H9 (cell line): ENCODE measurements around the gene ABCA1. TPM values are rescaled to one million over a fixed set of nuclear protein-coding genes. Genes with fewer than 3 reads are reported as not detected.

Source experiments
- DNase-seq: peaks from one replicate; pipeline ENCODE4 v3.0.0-alpha.2; 2017
- H2AFZ ChIP-seq: one replicate; pipeline ENCODE4 v1.6.1; 2013; ENCODE audit warnings: mild to moderate bottlenecking, low read length, control low read depth, moderate library complexity
- H2AK5ac ChIP-seq: 2 replicates; pipeline ENCODE4 v1.6.1; 2013; ENCODE audit warnings: low read length, control low read depth, mixed read lengths; ENCODE audit not compliant: insufficient read length
- H2BK120ac ChIP-seq: one replicate; pipeline ENCODE4 v1.6.1; 2013; ENCODE audit warnings: low read depth, mild to moderate bottlenecking, low read length, control low read depth, inconsistent platforms; ENCODE audit not compliant: poor library complexity, severe bottlenecking
- H2BK12ac ChIP-seq: 2 replicates; pipeline ENCODE4 v1.6.1; 2013; ENCODE audit warnings: low read length, control low read depth, mixed read lengths, low read depth; ENCODE audit not compliant: insufficient read length
- H2BK15ac ChIP-seq: 2 replicates; pipeline ENCODE4 v1.6.1; 2013; ENCODE audit warnings: low read depth, low read length, control low read depth
- H2BK20ac ChIP-seq: one replicate; pipeline ENCODE4 v1.6.1; 2013; ENCODE audit warnings: low read depth, mild to moderate bottlenecking, low read length, control low read depth, inconsistent platforms; ENCODE audit not compliant: poor library complexity, severe bottlenecking
- H2BK5ac ChIP-seq: 2 replicates; pipeline ENCODE4 v1.6.1; 2013; ENCODE audit warnings: low read length, control low read depth, mixed read lengths; ENCODE audit not compliant: insufficient read length
- H3K14ac ChIP-seq: 2 replicates; pipeline ENCODE4 v1.6.1; 2013; ENCODE audit warnings: low read length, control low read depth; ENCODE audit not compliant: insufficient read depth
- H3K18ac ChIP-seq: 2 replicates; pipeline ENCODE4 v1.6.1; 2013; ENCODE audit warnings: low read depth, mild to moderate bottlenecking, mixed read lengths, low read length, control low read depth; ENCODE audit not compliant: insufficient read length
- H3K23ac ChIP-seq: 2 replicates; pipeline ENCODE4 v1.6.1; 2013; ENCODE audit warnings: low read length, control low read depth, mixed read lengths, low read depth; ENCODE audit not compliant: insufficient read length
- H3K23me2 ChIP-seq: 2 replicates; pipeline ENCODE4 v1.6.1; 2013; ENCODE audit warnings: low read depth, mild to moderate bottlenecking, mixed read lengths, low read length, control low read depth; ENCODE audit not compliant: insufficient read length, poor library complexity, severe bottlenecking
- H3K27ac ChIP-seq: 2 replicates; pipeline ENCODE4 v1.5.1; 2013; ENCODE audit warnings: low read length, control low read depth, mixed read lengths, low read depth; ENCODE audit not compliant: insufficient read length
- H3K27me3 ChIP-seq: 2 replicates; pipeline ENCODE4 v1.6.1; 2013; ENCODE audit warnings: low read length, control low read depth, inconsistent platforms; ENCODE audit not compliant: insufficient read depth
- H3K4ac ChIP-seq: 2 replicates; pipeline ENCODE4 v1.6.1; 2013; ENCODE audit warnings: low read depth, mild to moderate bottlenecking, control low read depth, inconsistent platforms, low read length, moderate library complexity
- H3K4me1 ChIP-seq: 2 replicates; pipeline ENCODE4 v1.6.1; 2013; ENCODE audit warnings: low read length, control low read depth, inconsistent platforms; ENCODE audit not compliant: insufficient read depth
- H3K4me2 ChIP-seq: 2 replicates; pipeline ENCODE4 v1.6.1; 2013; ENCODE audit warnings: low read length, control low read depth, mixed read lengths; ENCODE audit not compliant: insufficient read length, insufficient read depth
- H3K56ac ChIP-seq: 2 replicates; pipeline ENCODE4 v1.6.1; 2013; ENCODE audit warnings: low read depth, mild to moderate bottlenecking, mixed read lengths, low read length, control low read depth; ENCODE audit not compliant: insufficient read length
- H3K79me1 ChIP-seq: 2 replicates; pipeline ENCODE4 v1.6.1; 2013; ENCODE audit warnings: low read depth, mild to moderate bottlenecking, moderate library complexity, low read length, control low read depth, inconsistent platforms; ENCODE audit not compliant: insufficient read depth, poor library complexity, severe bottlenecking
- H3K79me2 ChIP-seq: 2 replicates; pipeline ENCODE4 v1.6.1; 2013; ENCODE audit warnings: low read length, control low read depth, inconsistent platforms; ENCODE audit not compliant: insufficient read depth
- H3K9ac ChIP-seq: 2 replicates; pipeline ENCODE4 v1.6.1; 2013; ENCODE audit warnings: low read length, control low read depth, mixed read lengths; ENCODE audit not compliant: insufficient read length; ENCODE audit errors: extremely low read depth
- H3K9me3 ChIP-seq: one replicate; pipeline ENCODE4 v1.6.1; 2013; ENCODE audit warnings: low read depth, low read length, inconsistent platforms; ENCODE audit not compliant: control insufficient read depth
- H3T11ph ChIP-seq: one replicate; pipeline ENCODE4 v1.6.1; 2013; ENCODE audit warnings: mild to moderate bottlenecking, low read length, control low read depth, inconsistent platforms
- H4K20me1 ChIP-seq: one replicate; pipeline ENCODE4 v1.6.1; 2013; ENCODE audit not compliant: control insufficient read depth, insufficient read length, insufficient read depth
- H4K5ac ChIP-seq: 2 replicates; pipeline ENCODE4 v1.6.1; 2013; ENCODE audit warnings: low read depth, mild to moderate bottlenecking, mixed read lengths, low read length, control low read depth; ENCODE audit not compliant: insufficient read length
- H4K8ac ChIP-seq: replicated peaks from 2 replicates; pipeline ENCODE4 v1.6.1; 2013; ENCODE audit warnings: low read length, control low read depth, mixed read lengths, low read depth; ENCODE audit not compliant: insufficient read length
- H4K91ac ChIP-seq: 2 replicates; pipeline ENCODE4 v1.6.1; 2013; ENCODE audit warnings: low read depth, mild to moderate bottlenecking, moderate library complexity, mixed read lengths, low read length, control low read depth; ENCODE audit not compliant: insufficient read length
- H3K27ac Mint-ChIP-seq, 3 experiments: 2 replicates in 2 of 3; 3 replicates in 1 of 3; pipeline ENCODE4 v1.8.0; 2020 to 2021; ENCODE audit warnings: mixed read lengths in 3 of 3, mild to moderate bottlenecking in 1 of 3, moderate library complexity in 1 of 3
- H3K27me3 Mint-ChIP-seq: 2 replicates; pipeline ENCODE4 v1.8.0; 2021; ENCODE audit warnings: low read depth, mild to moderate bottlenecking, moderate library complexity, mixed read lengths
- H3K36me3 Mint-ChIP-seq, 3 experiments: 2 replicates in 2 of 3; 3 replicates in 1 of 3; pipeline ENCODE4 v1.8.0; 2020 to 2021; ENCODE audit warnings: low read depth in 3 of 3, mixed read lengths in 3 of 3; ENCODE audit not compliant: insufficient read depth in 1 of 3
- H3K4me1 Mint-ChIP-seq, 2 experiments: 2 replicates each; pipeline ENCODE4 v1.8.0; 2020; ENCODE audit warnings: mixed read lengths in 2 of 2
- H3K4me3 Mint-ChIP-seq, 2 experiments: 2 replicates in 1 of 2; 3 replicates in 1 of 2; pipeline ENCODE4 v1.8.0; 2020 to 2021; ENCODE audit warnings: mild to moderate bottlenecking in 2 of 2, mixed read lengths in 2 of 2, moderate library complexity in 1 of 2
- H3K9me3 Mint-ChIP-seq, 2 experiments: 2 replicates in 1 of 2; 3 replicates in 1 of 2; pipeline ENCODE4 v1.8.0; 2020; ENCODE audit warnings: mild to moderate bottlenecking in 2 of 2, mixed read lengths in 2 of 2, moderate library complexity in 1 of 2
- CTCF ChIP-seq: fragments of 200-600 bp; sonication (generic); conservative IDR thresholded peaks from 3 replicates; pipeline ENCODE4 v1.8.0; 2021; ENCODE audit warnings: antibody characterized with exemption, mild to moderate bottlenecking
- WGBS: extraction: QIAGEN DNeasy Blood & Tissue Kit; methylation state at CpG from one replicate; pipeline ENCODE4 v1.1.7; 2013; ENCODE audit warnings: missing lambda C conversion rate, low lambda C conversion rate, mixed read lengths; ENCODE audit not compliant: insufficient read length; ENCODE audit errors: extremely low coverage; 5-methylcytosine and 5-hydroxymethylcytosine counted together
- total RNA-seq: library from RNA; stranded (reverse); gene quantifications from 2 replicates; pipeline ENCODE4 v1.2.1, GENCODE V29; 2021

The ABCA1 gene
- total RNA-seq, 1 experiment from 2014 or later: 16.6 TPM

GRCh38 chr9:104941597-104941996, 13.6 kb upstream of the ABCA1 start:
- no peak overlapping the region for H2BK5ac ChIP-seq
- Mint-ChIP-seq H3K27ac (peak overlapping the region in 1 of 3 experiments; percentile 47; a peak in 2 of 7 replicates), H3K9me3 (no peaks in the 10 kb centered on the region), H3K4me1 (peaks cover 6 to 17% of the 10 kb centered on the region in 2 experiments), H3K4me3 (no peak overlapping the region), H3K36me3 (no peaks in the 10 kb centered on the region), H3K27me3 (no peaks in the 10 kb centered on the region)
- H4K8ac ChIP-seq: no peak overlapping the region
- no peak overlapping the region for H3K4me2 ChIP-seq
- no peak overlapping the region for H4K5ac ChIP-seq
- no peaks in the 10 kb centered on the region for H3K9me3 ChIP-seq
- no peak overlapping the region for H3K14ac ChIP-seq
- no CpG with 5 or more reads among the region's 1 CpG for WGBS
- H2AFZ ChIP-seq: no peak overlapping the region
- H3K4ac ChIP-seq: no peak overlapping the region
- no peaks in the 10 kb centered on the region for H3K79me2 ChIP-seq
- no peak overlapping the region for H3K27ac ChIP-seq
- no peak overlapping the region for H2BK120ac ChIP-seq
- no peak overlapping the region for H2BK12ac ChIP-seq
- no peak for TF ChIP-seq CTCF
- no peak overlapping the region for H2AK5ac ChIP-seq
- H4K20me1 ChIP-seq: no peaks in the 10 kb centered on the region
- no peak overlapping the region for H2BK15ac ChIP-seq
- no peak overlapping the region for H3T11ph ChIP-seq
- H4K91ac ChIP-seq: no peak overlapping the region
- no peak overlapping the region for H3K23ac ChIP-seq
- no peaks in the 10 kb centered on the region for H3K4me1 ChIP-seq
- no peak for DNase-seq
- H3K23me2 ChIP-seq: no peaks in the 10 kb centered on the region
- H3K79me1 ChIP-seq: no peaks in the 10 kb centered on the region
- no peak overlapping the region for H3K56ac ChIP-seq
- no peaks in the 10 kb centered on the region for H3K27me3 ChIP-seq
- H2BK20ac ChIP-seq: no peak overlapping the region
- no peak overlapping the region for H3K9ac ChIP-seq
- no peak overlapping the region for H3K18ac ChIP-seq
